WTC11 (cell line): ENCODE measurements around the gene UTP4. TPM values are rescaled to one million over a fixed set of nuclear protein-coding genes. Genes with fewer than 3 reads are reported as not detected.

Experiments
- ATF1 ChIP-seq: sonication (generic); formaldehyde crosslinking; IDR thresholded peaks from 2 replicates; pipeline ENCODE4 v1.8.1; 2023; ENCODE audit warnings: mild to moderate bottlenecking, moderate library complexity, missing genetic modification reagents
- ATF6 ChIP-seq: sonication (generic); formaldehyde crosslinking; IDR thresholded peaks from 2 replicates; pipeline ENCODE4 v1.8.1; 2023; ENCODE audit warnings: mild to moderate bottlenecking, missing genetic modification reagents
- CREM ChIP-seq: sonication (generic); formaldehyde crosslinking; IDR thresholded peaks from 2 replicates; pipeline ENCODE4 v1.8.1; 2022; ENCODE audit warnings: mild to moderate bottlenecking, missing genetic modification reagents, moderate library complexity
- EMX1 ChIP-seq: fragments of 250-450 bp; sonication (Bioruptor Pico); IDR thresholded peaks from 2 replicates; pipeline ENCODE4 v1.8.0; 2021; ENCODE audit warnings: mild to moderate bottlenecking
- ETV6 ChIP-seq: sonication (generic); formaldehyde crosslinking; IDR thresholded peaks from 2 replicates; pipeline ENCODE4 v1.8.1; 2022; ENCODE audit warnings: mild to moderate bottlenecking, missing genetic modification reagents
- GRHL2 ChIP-seq: fragments of 250-450 bp; sonication (Bioruptor Pico); IDR thresholded peaks from 2 replicates; pipeline ENCODE4 v1.8.0; 2022; ENCODE audit warnings: mild to moderate bottlenecking, moderate library complexity; ENCODE audit not compliant: insufficient replicate concordance, severe bottlenecking
- JAZF1 ChIP-seq: fragments of 250-450 bp; sonication (Bioruptor Pico); IDR thresholded peaks from 2 replicates; pipeline ENCODE4 v1.9.0; 2021; ENCODE audit warnings: moderate library complexity, mild to moderate bottlenecking, inconsistent platforms
- MYBL2 ChIP-seq: sonication (generic); formaldehyde crosslinking; IDR thresholded peaks from 2 replicates; pipeline ENCODE4 v1.8.1; 2023; ENCODE audit warnings: mild to moderate bottlenecking, moderate library complexity, missing genetic modification reagents
- NFE2L1 ChIP-seq: sonication (generic); formaldehyde crosslinking; IDR thresholded peaks from 2 replicates; pipeline ENCODE4 v1.8.1; 2023; ENCODE audit warnings: missing genetic modification reagents
- OVOL2 ChIP-seq: fragments of 250-450 bp; sonication (Bioruptor Pico); IDR thresholded peaks from 2 replicates; pipeline ENCODE4 v1.9.0; 2021; ENCODE audit warnings: mild to moderate bottlenecking, borderline replicate concordance
- TEAD4 ChIP-seq: sonication (generic); formaldehyde crosslinking; IDR thresholded peaks from 2 replicates; pipeline ENCODE4 v1.8.0; 2022; ENCODE audit warnings: mild to moderate bottlenecking, missing genetic modification reagents
- TP53 ChIP-seq: sonication (generic); formaldehyde crosslinking; IDR thresholded peaks from 2 replicates; pipeline ENCODE4 v1.8.1; 2023; ENCODE audit warnings: mild to moderate bottlenecking, missing genetic modification reagents
- ZNF138 ChIP-seq: sonication (generic); formaldehyde crosslinking; conservative IDR thresholded peaks from 2 replicates; pipeline ENCODE4 v1.8.1; 2022; ENCODE audit warnings: mild to moderate bottlenecking, moderate library complexity, missing genetic modification reagents
- ZNF263 ChIP-seq: sonication (generic); formaldehyde crosslinking; IDR thresholded peaks from 2 replicates; pipeline ENCODE4 v1.8.1; 2022; ENCODE audit warnings: low read depth, mild to moderate bottlenecking, moderate library complexity, missing genetic modification reagents
- ZNF671 ChIP-seq: fragments of 250-450 bp; sonication (Bioruptor Pico); IDR thresholded peaks from 2 replicates; pipeline ENCODE4 v1.8.0; 2021; ENCODE audit warnings: mild to moderate bottlenecking
- total RNA-seq: library from RNA; stranded (reverse); gene quantifications from 3 replicates; pipeline ENCODE4 v1.2.3, GENCODE V29; 2021
- TF ChIP-seq, protein P1 (sequence below): sonication (generic); formaldehyde crosslinking; IDR thresholded peaks from 2 replicates; pipeline ENCODE4 v1.8.1; 2022; ENCODE audit warnings: low read depth, mild to moderate bottlenecking, moderate library complexity, missing genetic modification reagents, borderline replicate concordance
- TF ChIP-seq, protein P2 (sequence below): fragments of 250-450 bp; sonication (Bioruptor Pico); conservative IDR thresholded peaks from 2 replicates; pipeline ENCODE4 v1.9.0; 2021; ENCODE audit warnings: mild to moderate bottlenecking
- TF ChIP-seq, protein P3 (sequence below): fragments of 250-450 bp; sonication (Bioruptor Pico); IDR thresholded peaks from 2 replicates; pipeline ENCODE4 v1.9.0; 2021; ENCODE audit warnings: mild to moderate bottlenecking, borderline replicate concordance

UTP4 gene
- total RNA-seq, 1 experiment from 2014 or later = 85.7 TPM

- TF ChIP-seq, protein P1, sequence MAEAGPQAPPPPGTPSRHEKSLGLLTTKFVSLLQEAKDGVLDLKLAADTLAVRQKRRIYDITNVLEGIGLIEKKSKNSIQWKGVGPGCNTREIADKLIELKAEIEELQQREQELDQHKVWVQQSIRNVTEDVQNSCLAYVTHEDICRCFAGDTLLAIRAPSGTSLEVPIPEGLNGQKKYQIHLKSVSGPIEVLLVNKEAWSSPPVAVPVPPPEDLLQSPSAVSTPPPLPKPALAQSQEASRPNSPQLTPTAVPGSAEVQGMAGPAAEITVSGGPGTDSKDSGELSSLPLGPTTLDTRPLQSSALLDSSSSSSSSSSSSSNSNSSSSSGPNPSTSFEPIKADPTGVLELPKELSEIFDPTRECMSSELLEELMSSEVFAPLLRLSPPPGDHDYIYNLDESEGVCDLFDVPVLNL = no peak
- no peak for TF ChIP-seq GRHL2 (CRISPR knock-in tag)
- 0 out of 2 replicates have a peak, but pooled peaks have one; percentile 44 for TF ChIP-seq TP53 (CRISPR knock-in tag)
- TF ChIP-seq ATF6 (CRISPR knock-in tag) = no peak
- no peak for TF ChIP-seq TEAD4 (CRISPR knock-in tag)
- no peak for TF ChIP-seq EMX1 (CRISPR knock-in tag)
- TF ChIP-seq ETV6 (CRISPR knock-in tag) = peak; percentile 68; the same call in 1 of the 2 replicates
- TF ChIP-seq ATF1 (CRISPR knock-in tag) = no peak
- TF ChIP-seq CREM = no peak
- TF ChIP-seq, protein P2, sequence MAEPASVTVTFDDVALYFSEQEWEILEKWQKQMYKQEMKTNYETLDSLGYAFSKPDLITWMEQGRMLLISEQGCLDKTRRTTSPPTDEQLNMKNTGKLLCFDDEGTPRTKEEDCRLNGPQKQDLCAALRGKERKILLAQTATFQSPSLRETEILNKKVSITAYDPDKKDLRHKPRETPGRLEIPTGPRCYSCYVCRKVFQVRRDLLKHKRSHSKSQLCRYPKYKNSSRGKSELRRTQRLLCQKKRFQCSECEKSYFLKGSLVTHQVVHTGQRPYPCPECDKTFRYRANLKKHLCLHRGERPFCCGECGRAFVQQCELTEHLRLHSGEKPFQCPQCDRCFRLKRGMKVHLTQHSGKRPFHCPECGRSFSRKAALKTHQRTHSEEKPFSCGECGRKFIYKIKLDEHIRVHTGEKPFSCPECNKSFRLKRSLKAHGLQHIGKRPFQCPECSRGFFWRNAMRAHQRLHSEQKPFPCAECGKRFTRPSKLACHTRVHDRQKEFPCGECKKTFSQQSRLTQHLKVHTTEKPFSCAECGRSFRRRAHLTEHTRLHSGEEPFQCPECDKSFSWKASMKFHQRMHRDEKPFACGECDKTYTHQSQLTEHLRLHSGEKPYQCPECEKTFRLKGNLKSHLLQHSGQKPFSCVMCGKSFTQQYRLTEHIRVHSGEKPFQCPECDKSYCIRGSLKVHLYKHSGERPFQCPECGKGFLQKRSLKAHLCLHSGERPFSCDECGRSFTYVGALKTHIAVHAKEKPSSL (CRISPR knock-in tag) = no peak
- TF ChIP-seq OVOL2 (CRISPR knock-in tag) = no peak
- no peak for TF ChIP-seq ZNF138 (CRISPR knock-in tag)
- TF ChIP-seq ZNF263 (CRISPR knock-in tag) = no peak
- TF ChIP-seq NFE2L1 = peak; percentile 28; the same call in 1 of the 2 replicates
- TF ChIP-seq ZNF671 (CRISPR knock-in tag) = no peak
- TF ChIP-seq JAZF1 (CRISPR knock-in tag) = no peak
- no peak for TF ChIP-seq MYBL2 (CRISPR knock-in tag)
- TF ChIP-seq, protein P3, sequence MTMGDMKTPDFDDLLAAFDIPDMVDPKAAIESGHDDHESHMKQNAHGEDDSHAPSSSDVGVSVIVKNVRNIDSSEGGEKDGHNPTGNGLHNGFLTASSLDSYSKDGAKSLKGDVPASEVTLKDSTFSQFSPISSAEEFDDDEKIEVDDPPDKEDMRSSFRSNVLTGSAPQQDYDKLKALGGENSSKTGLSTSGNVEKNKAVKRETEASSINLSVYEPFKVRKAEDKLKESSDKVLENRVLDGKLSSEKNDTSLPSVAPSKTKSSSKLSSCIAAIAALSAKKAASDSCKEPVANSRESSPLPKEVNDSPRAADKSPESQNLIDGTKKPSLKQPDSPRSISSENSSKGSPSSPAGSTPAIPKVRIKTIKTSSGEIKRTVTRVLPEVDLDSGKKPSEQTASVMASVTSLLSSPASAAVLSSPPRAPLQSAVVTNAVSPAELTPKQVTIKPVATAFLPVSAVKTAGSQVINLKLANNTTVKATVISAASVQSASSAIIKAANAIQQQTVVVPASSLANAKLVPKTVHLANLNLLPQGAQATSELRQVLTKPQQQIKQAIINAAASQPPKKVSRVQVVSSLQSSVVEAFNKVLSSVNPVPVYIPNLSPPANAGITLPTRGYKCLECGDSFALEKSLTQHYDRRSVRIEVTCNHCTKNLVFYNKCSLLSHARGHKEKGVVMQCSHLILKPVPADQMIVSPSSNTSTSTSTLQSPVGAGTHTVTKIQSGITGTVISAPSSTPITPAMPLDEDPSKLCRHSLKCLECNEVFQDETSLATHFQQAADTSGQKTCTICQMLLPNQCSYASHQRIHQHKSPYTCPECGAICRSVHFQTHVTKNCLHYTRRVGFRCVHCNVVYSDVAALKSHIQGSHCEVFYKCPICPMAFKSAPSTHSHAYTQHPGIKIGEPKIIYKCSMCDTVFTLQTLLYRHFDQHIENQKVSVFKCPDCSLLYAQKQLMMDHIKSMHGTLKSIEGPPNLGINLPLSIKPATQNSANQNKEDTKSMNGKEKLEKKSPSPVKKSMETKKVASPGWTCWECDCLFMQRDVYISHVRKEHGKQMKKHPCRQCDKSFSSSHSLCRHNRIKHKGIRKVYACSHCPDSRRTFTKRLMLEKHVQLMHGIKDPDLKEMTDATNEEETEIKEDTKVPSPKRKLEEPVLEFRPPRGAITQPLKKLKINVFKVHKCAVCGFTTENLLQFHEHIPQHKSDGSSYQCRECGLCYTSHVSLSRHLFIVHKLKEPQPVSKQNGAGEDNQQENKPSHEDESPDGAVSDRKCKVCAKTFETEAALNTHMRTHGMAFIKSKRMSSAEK (CRISPR knock-in tag) = no peak
Observed at GRCh38 chr16:69108064-69108904, 24.2 kb upstream of the UTP4 start (continued).
